H1 (cell line): ENCODE results near the gene PHF13. TPM values are rescaled to one million over a fixed set of nuclear protein-coding genes. Genes with fewer than 3 reads are reported as not detected.

Source experiments
- ASH2L ChIP-seq: fragments of 200-600, 300-600 bp; sonication (generic); IDR thresholded peaks from one replicate; pipeline ENCODE4 v1.7.1; 2017; ENCODE audit warnings: low read length
- EP300 ChIP-seq, 2 experiments: IDR thresholded peaks; 1 replicate in 1 of 2; 2 replicates in 1 of 2; pipeline ENCODE4 v1.6.1; 2011 to 2012; ENCODE audit warnings: low read depth in 2 of 2, low read length in 2 of 2, mild to moderate bottlenecking in 2 of 2, borderline replicate concordance in 1 of 2, inconsistent platforms in 1 of 2, moderate library complexity in 1 of 2
- JUND ChIP-seq: IDR thresholded peaks from 2 replicates; pipeline ENCODE4 v1.6.1; 2011; ENCODE audit warnings: mild to moderate bottlenecking, improper control_type of control experiment, low read length
- POLR2A ChIP-seq, 2 experiments: IDR thresholded peaks; 1 replicate in 1 of 2; 2 replicates in 1 of 2; pipeline ENCODE4 v1.6.1; 2011; ENCODE audit warnings: low read depth in 2 of 2, low read length in 2 of 2, mild to moderate bottlenecking in 2 of 2; ENCODE audit errors: control extremely low read depth in 1 of 2
- TAF1 ChIP-seq: IDR thresholded peaks from 2 replicates; pipeline ENCODE4 v1.6.1; 2011; ENCODE audit warnings: mild to moderate bottlenecking, low read depth, low read length
- TAF7 ChIP-seq: optimal IDR thresholded peaks from 2 replicates; pipeline ENCODE3; 2011; ENCODE audit warnings: low read depth, mild to moderate bottlenecking, inconsistent platforms, low read length, moderate library complexity, borderline replicate concordance
- TEAD4 ChIP-seq: IDR thresholded peaks from 2 replicates; pipeline ENCODE4 v1.6.1; 2012; ENCODE audit warnings: low read depth, low read length, inconsistent platforms, mixed read lengths
- polyA plus RNA-seq, 7 experiments: library from polyadenylated mRNA; depleted of rRNA in 3 of 7; stranded (reverse) in 5 of 7; unstranded in 2 of 7; fragments of >200 nt in 5 of 7; fragments of 200-250 nt in 2 of 7; gene quantifications; 1 replicate in 5 of 7; 2 replicates in 1 of 7; 4 replicates in 1 of 7; pipeline versions ENCODE4 v1.2.1 to v1.2.3, GENCODE V29; 2011 to 2013; ENCODE audit warnings: missing spikeins in 2 of 7, mixed read lengths in 2 of 7
- total RNA-seq: library from RNA; stranded (reverse); fragmentation: NEBNext Ultra II Directional; extraction: Animal tissue kit (Norgen Biotek cat#: 25700); gene quantifications from 2 replicates; pipeline ENCODE4 v1.2.1, GENCODE V29; 2021

PHF13 gene
- total and polyA plus RNA-seq, 2 of the 8 experiments (the other 6 are each of a cell fraction or from before 2014, with no cell fraction given) = 11.7 to 39.6 TPM

GRCh38 chr1:6588893-6589520 is 24.5 kb upstream of the PHF13 start (continued):
- TF ChIP-seq TAF7 (no peak), TEAD4 (no peak), JUND (no peak), ASH2L (no peak), EP300 (IDR thresholded peaks at IDR 0.05; ENCODE audit: borderline replicate concordance in 1 of 2, low read depth in 2 of 2, low read length in 2 of 2) (no peak), TAF1 (no peak), POLR2A (IDR thresholded peaks at IDR 0.05; ENCODE audit: control extremely low read depth in 1 of 2, low read depth in 2 of 2, low read length in 2 of 2) (no peak)
